K562 (cell line): ENCODE results near the gene FGR. TPM values are rescaled to one million over a fixed set of nuclear protein-coding genes. Genes with fewer than 3 reads are reported as not detected.

Experiments used
- AFF4 ChIP-seq: sonication (generic); formaldehyde crosslinking; IDR thresholded peaks from 2 replicates; pipeline ENCODE4 v1.8.0; 2023; ENCODE audit warnings: mild to moderate bottlenecking, missing genetic modification reagents
- JUN ChIP-seq, 2 experiments: sonication (generic) in 1 of 2; formaldehyde crosslinking in 1 of 2; IDR thresholded peaks; 2 replicates each; pipeline versions ENCODE4 v1.6.1 to v1.8.0; 2012 to 2022; ENCODE audit warnings: borderline replicate concordance in 2 of 2, mild to moderate bottlenecking in 2 of 2, improper control_type of control experiment in 1 of 2, low read depth in 1 of 2, low read length in 1 of 2, missing genetic modification reagents in 1 of 2
- MLX ChIP-seq, 2 experiments: fragments of 450-650 bp in 1 of 2; sonication (generic) in 1 of 2; formaldehyde crosslinking; conservative IDR thresholded peaks; 2 replicates each; pipeline versions ENCODE4 v1.4.0 to v1.8.1; 2020 to 2022; ENCODE audit warnings: mild to moderate bottlenecking in 1 of 2, missing genetic modification reagents in 1 of 2
- PRDM10 ChIP-seq: fragments of 450-650 bp; IDR thresholded peaks from 2 replicates; pipeline ENCODE4 v1.6.1; 2018; ENCODE audit not compliant: partially characterized antibody
- SREBF2 ChIP-seq: sonication (generic); formaldehyde crosslinking; IDR thresholded peaks from 2 replicates; pipeline ENCODE4 v1.4.0; 2020; ENCODE audit warnings: mild to moderate bottlenecking, missing genetic modification reagents
- TEAD1 ChIP-seq, 2 experiments: fragments of 450-650 bp in 1 of 2; sonication (generic) in 1 of 2; formaldehyde crosslinking; IDR thresholded peaks; 2 replicates each; pipeline versions ENCODE4 v1.4.0 to v1.8.0; 2020 to 2022; ENCODE audit warnings: mild to moderate bottlenecking in 2 of 2, missing genetic modification reagents in 1 of 2
- ZBTB9 ChIP-seq: fragments of 450-650 bp; formaldehyde crosslinking; IDR thresholded peaks from 2 replicates; pipeline ENCODE4 v1.4.0; 2020; ENCODE audit warnings: mild to moderate bottlenecking, moderate library complexity
- ZNF609 ChIP-seq: sonication (generic); formaldehyde crosslinking; IDR thresholded peaks from 2 replicates; pipeline ENCODE4 v1.8.1; 2023; ENCODE audit warnings: missing genetic modification reagents, mild to moderate bottlenecking, borderline replicate concordance
- polyA plus RNA-seq, 8 experiments: library from polyadenylated mRNA; depleted of rRNA in 4 of 8; stranded (reverse) in 5 of 8; unstranded in 3 of 8; fragments of >200 nt; fragmentation: Nextera tagmentation in 2 of 8; fragmentation: Illumina TruSeq in 1 of 8; extraction: Ambion mirVana in 2 of 8; extraction: Trizol in 1 of 8; gene quantifications; 2 replicates each; pipeline versions ENCODE4 v1.2.1 to v1.2.3, GENCODE V29; 2011 to 2014; ENCODE audit warnings: inconsistent platforms in 1 of 8, missing spikeins in 1 of 8
- total RNA-seq, 7 experiments: library from RNA; depleted of rRNA in 6 of 7; stranded (reverse); fragments of >200 nt in 6 of 7; fragmentation: Illumina TruSeq in 2 of 7; extraction: Trizol in 2 of 7; gene quantifications; 2 replicates each; pipeline versions ENCODE4 v1.2.1 to v1.2.3, GENCODE V29; 2011 to 2021; ENCODE audit warnings: low replicate concordance in 1 of 7

FGR gene
- total and polyA plus RNA-seq, 9 of the 15 experiments (the other 6 are each of a cell fraction or from before 2014, with no cell fraction given), result 0.04 to 0.11 TPM; not detected in 7

- TF ChIP-seq PRDM10 (peak; percentile 57), JUN (IDR thresholded peaks at IDR 0.05; ENCODE audit: borderline replicate concordance, low read depth, low read length) (no peak), JUN (CRISPR knock-in tag; IDR thresholded peaks at IDR 0.05; ENCODE audit: borderline replicate concordance) (0 out of 2 replicates have a peak, but pooled peaks have one; percentile 28), ZBTB9 (CRISPR knock-in tag) (no peak), TEAD1 (CRISPR knock-in tag; IDR thresholded peaks at IDR 0.05) (0 out of 4 replicates have a peak, but pooled peaks of 1 of the 2 experiments have one; percentile 27), MLX (CRISPR knock-in tag; conservative IDR thresholded peaks at IDR 0.05) (0 out of 4 replicates have a peak, but pooled peaks of 1 of the 2 experiments have one; percentile 24), ZNF609 (CRISPR knock-in tag) (no peak), AFF4 (CRISPR knock-in tag) (no peak), SREBF2 (no peak)
Observed at GRCh38 chr1:27606708-27607238, 28.2 kb downstream of the FGR start (continued).
